ENCODE data around the gene UGT1A6. TPM values are rescaled to one million over a fixed set of nuclear protein-coding genes. Genes with fewer than 3 reads are reported as not detected.

UGT1A6 gene
- polyA plus RNA-seq, 1 of the 3 experiments (the other 2 are of a cell fraction): not detected

DNA sequence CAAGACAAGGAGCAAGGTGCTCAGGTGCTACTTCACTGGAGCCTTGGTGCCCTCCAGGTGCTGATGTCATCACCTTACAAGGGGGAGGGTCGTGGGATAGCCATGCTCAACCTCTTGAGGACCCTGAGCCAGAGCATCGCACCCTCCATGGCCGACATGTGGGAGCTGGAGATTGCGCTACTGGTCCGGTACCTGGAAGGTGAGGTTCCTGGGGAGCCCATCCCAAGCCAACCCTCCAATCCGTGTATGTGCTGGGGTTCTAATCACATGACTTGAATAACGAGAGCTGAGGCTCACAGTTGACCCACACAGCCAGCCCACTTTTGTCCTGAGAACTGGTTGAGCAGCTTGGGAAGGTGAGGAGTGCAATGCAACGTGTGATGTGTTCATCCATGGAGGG, 111.3 kb downstream of the UGT1A6 start:
- no peaks in the 10 kb centered on the region for H3K4me1 ChIP-seq (ENCODE audit: control insufficient read depth in 1 of 2, insufficient read depth in 2 of 2, low read depth in 1 of 2, low read length in 1 of 2)
- H3K27ac ChIP-seq (ENCODE audit: low read depth in 2 of 2, low read length in 1 of 2): no peak overlapping the region
- no peaks in the 10 kb centered on the region for H3K9me2 ChIP-seq
- TF ChIP-seq, protein P1, sequence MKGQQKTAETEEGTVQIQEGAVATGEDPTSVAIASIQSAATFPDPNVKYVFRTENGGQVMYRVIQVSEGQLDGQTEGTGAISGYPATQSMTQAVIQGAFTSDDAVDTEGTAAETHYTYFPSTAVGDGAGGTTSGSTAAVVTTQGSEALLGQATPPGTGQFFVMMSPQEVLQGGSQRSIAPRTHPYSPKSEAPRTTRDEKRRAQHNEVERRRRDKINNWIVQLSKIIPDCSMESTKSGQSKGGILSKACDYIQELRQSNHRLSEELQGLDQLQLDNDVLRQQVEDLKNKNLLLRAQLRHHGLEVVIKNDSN (IDR thresholded peaks at IDR 0.05; ENCODE audit: borderline replicate concordance, low read depth): no peak
- TF ChIP-seq FOXJ3 (CRISPR knock-in tag; IDR thresholded peaks at IDR 0.05) (no peak), RXRA (IDR thresholded peaks at IDR 0.05; ENCODE audit: borderline replicate concordance, low read depth) (no peak), TAF1 (IDR thresholded peaks at IDR 0.05; ENCODE audit: borderline replicate concordance, low read depth, low read length) (no peak), SIN3A (IDR thresholded peaks at IDR 0.05; ENCODE audit: borderline replicate concordance, low read depth, low read length) (no peak), FOSL2 (IDR thresholded peaks at IDR 0.05; ENCODE audit: borderline replicate concordance, low read depth) (no peak), NRF1 (IDR thresholded peaks at IDR 0.05; ENCODE audit: low read depth, low read length) (no peak), GATA2 (CRISPR knock-in tag; IDR thresholded peaks at IDR 0.05) (no peak), YY1 (IDR thresholded peaks at IDR 0.05; ENCODE audit: low read depth) (no peak), GABPA (IDR thresholded peaks at IDR 0.05; ENCODE audit: low read depth) (no peak), RCOR1 (IDR thresholded peaks at IDR 0.05; ENCODE audit: low read length) (no peak), POLR2AphosphoS5 (IDR thresholded peaks at IDR 0.05; ENCODE audit: low read depth, low read length) (no peak), JUND (IDR thresholded peaks at IDR 0.05) (no peak)
- TF ChIP-seq, protein P2, sequence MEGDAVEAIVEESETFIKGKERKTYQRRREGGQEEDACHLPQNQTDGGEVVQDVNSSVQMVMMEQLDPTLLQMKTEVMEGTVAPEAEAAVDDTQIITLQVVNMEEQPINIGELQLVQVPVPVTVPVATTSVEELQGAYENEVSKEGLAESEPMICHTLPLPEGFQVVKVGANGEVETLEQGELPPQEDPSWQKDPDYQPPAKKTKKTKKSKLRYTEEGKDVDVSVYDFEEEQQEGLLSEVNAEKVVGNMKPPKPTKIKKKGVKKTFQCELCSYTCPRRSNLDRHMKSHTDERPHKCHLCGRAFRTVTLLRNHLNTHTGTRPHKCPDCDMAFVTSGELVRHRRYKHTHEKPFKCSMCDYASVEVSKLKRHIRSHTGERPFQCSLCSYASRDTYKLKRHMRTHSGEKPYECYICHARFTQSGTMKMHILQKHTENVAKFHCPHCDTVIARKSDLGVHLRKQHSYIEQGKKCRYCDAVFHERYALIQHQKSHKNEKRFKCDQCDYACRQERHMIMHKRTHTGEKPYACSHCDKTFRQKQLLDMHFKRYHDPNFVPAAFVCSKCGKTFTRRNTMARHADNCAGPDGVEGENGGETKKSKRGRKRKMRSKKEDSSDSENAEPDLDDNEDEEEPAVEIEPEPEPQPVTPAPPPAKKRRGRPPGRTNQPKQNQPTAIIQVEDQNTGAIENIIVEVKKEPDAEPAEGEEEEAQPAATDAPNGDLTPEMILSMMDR (IDR thresholded peaks at IDR 0.05): no peak
- TF ChIP-seq, protein P3, sequence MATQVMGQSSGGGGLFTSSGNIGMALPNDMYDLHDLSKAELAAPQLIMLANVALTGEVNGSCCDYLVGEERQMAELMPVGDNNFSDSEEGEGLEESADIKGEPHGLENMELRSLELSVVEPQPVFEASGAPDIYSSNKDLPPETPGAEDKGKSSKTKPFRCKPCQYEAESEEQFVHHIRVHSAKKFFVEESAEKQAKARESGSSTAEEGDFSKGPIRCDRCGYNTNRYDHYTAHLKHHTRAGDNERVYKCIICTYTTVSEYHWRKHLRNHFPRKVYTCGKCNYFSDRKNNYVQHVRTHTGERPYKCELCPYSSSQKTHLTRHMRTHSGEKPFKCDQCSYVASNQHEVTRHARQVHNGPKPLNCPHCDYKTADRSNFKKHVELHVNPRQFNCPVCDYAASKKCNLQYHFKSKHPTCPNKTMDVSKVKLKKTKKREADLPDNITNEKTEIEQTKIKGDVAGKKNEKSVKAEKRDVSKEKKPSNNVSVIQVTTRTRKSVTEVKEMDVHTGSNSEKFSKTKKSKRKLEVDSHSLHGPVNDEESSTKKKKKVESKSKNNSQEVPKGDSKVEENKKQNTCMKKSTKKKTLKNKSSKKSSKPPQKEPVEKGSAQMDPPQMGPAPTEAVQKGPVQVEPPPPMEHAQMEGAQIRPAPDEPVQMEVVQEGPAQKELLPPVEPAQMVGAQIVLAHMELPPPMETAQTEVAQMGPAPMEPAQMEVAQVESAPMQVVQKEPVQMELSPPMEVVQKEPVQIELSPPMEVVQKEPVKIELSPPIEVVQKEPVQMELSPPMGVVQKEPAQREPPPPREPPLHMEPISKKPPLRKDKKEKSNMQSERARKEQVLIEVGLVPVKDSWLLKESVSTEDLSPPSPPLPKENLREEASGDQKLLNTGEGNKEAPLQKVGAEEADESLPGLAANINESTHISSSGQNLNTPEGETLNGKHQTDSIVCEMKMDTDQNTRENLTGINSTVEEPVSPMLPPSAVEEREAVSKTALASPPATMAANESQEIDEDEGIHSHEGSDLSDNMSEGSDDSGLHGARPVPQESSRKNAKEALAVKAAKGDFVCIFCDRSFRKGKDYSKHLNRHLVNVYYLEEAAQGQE (IDR thresholded peaks at IDR 0.05; ENCODE audit: low read depth, low read length): no peak
- DNase-seq: no peak
- no peak overlapping the region for H3K4me2 ChIP-seq
- no peaks in the 10 kb centered on the region for H3K36me3 ChIP-seq (replicated peaks in 1 of 2; ENCODE audit: control insufficient read depth in 1 of 2, insufficient read depth in 2 of 2, low read length in 1 of 2)
- H3K4me3 ChIP-seq (ENCODE audit: low read depth in 2 of 2, low read length in 1 of 2): no peak overlapping the region
- WGBS (ENCODE audit: low lambda C conversion rate): 33% methylated on average over 3 of the region's 8 CpGs
- no peak overlapping the region for H3K9ac ChIP-seq
- no peaks in the 10 kb centered on the region for H4K20me1 ChIP-seq (ENCODE audit: insufficient read depth)
- H2AFZ ChIP-seq (ENCODE audit: low read depth): no peak overlapping the region
- ChIA-PET CTCF (interaction anchor here (0.9 kb wide), 1 partner anchor 17 kb away, joined by 3 read pairs; no protein-coding TSS in a partner anchor), POLR2A (no interaction called here)
- no peaks in the 10 kb centered on the region for H3K79me2 ChIP-seq (ENCODE audit: insufficient read depth)
- no peaks in the 10 kb centered on the region for H3K27me3 ChIP-seq (ENCODE audit: insufficient read depth)
- H3F3A ChIP-seq (replicated peaks; ENCODE audit: insufficient read depth): no peaks in the 10 kb centered on the region
- no peaks in the 10 kb centered on the region; the same call in 1 of the 2 replicates for H3K9me3 ChIP-seq

All from SK-N-SH (cell line).